Naive thymus-derived CD4-positive, alpha-beta T cell (primary cell): ENCODE results near the gene PEMT. TPM values are rescaled to one million over a fixed set of nuclear protein-coding genes. Genes with fewer than 3 reads are reported as not detected.
A peak's percentile ranks its signal among the peaks of the same experiment; 100 is the strongest.
"Not testable (repeated sequence)": the region's sequence is repeated elsewhere in the genome, so short reads cannot be mapped to it uniquely, and the experiment has no call there.

ENCODE experiments used
- ATAC-seq: fragments of 150-1000 bp; cut with Tn5 transposase; 2 replicates; pipeline ENCODE4 v1.10.0; 2021; ENCODE audit warnings: mild to moderate bottlenecking, moderate library complexity
- CTCF ChIA-PET: fragments of 350-600 bp; sonication (Branson Sonifier 250); formaldehyde crosslinking; loops from one replicate; lab custom pipeline; 2021; ENCODE audit warnings: antibody characterized with exemption; lab: Charles Lee
- POLR2A ChIA-PET: fragments of 350-600 bp; sonication (Branson Sonifier 250); formaldehyde crosslinking; loops from one replicate; lab custom pipeline; 2021; ENCODE audit warnings: antibody characterized with exemption, inconsistent platforms; lab: Charles Lee
- DNase-seq, 9 donors: peaks; one replicate each; pipeline versions ENCODE4 v3.0.0 to v3.0.0-alpha.2; 2020 to 2022; ENCODE audit warnings: mixed read lengths in 1 of 9
- H3K27ac ChIP-seq: one replicate; pipeline ENCODE4 v1.7.0; 2013; ENCODE audit warnings: mild to moderate bottlenecking, low read depth, low read length, moderate library complexity
- H3K27me3 ChIP-seq, 2 donors: one replicate each; pipeline ENCODE4 v1.7.0; 2013; ENCODE audit warnings: low read length in 2 of 2, mild to moderate bottlenecking in 2 of 2, moderate library complexity in 2 of 2; ENCODE audit not compliant: control insufficient read depth in 2 of 2, insufficient read depth in 2 of 2
- H3K36me3 ChIP-seq, 3 experiments: 1 replicate in 2 of 3; 2 replicates in 1 of 3; pipeline ENCODE4 v1.7.0; 2013; ENCODE audit warnings: low read length in 3 of 3, mild to moderate bottlenecking in 3 of 3, moderate library complexity in 1 of 3; ENCODE audit not compliant: insufficient read depth in 3 of 3, control insufficient read depth in 2 of 3
- H3K4me1 ChIP-seq, 2 donors: one replicate each; pipeline ENCODE4 v1.7.0; 2013; ENCODE audit warnings: low read length in 2 of 2, mild to moderate bottlenecking in 2 of 2, moderate library complexity in 1 of 2; ENCODE audit not compliant: control insufficient read depth in 2 of 2, insufficient read depth in 2 of 2
- H3K4me3 ChIP-seq: 2 replicates; pipeline ENCODE4 v1.7.0; 2013; ENCODE audit warnings: mild to moderate bottlenecking, low read length
- H3K9me3 ChIP-seq, 3 experiments: 1 replicate in 2 of 3; 2 replicates in 1 of 3; pipeline ENCODE4 v1.7.0; 2013; ENCODE audit warnings: low read length in 3 of 3; ENCODE audit not compliant: control insufficient read depth in 2 of 3
- H3K27ac Mint-ChIP-seq, 9 donors: one replicate each; pipeline ENCODE4 v1.8.0; 2020 to 2022; ENCODE audit warnings: mixed read lengths in 9 of 9, mild to moderate bottlenecking in 8 of 9, moderate library complexity in 5 of 9, inconsistent platforms in 2 of 9
- H3K27me3 Mint-ChIP-seq, 5 donors: one replicate each; pipeline ENCODE4 v1.8.0; 2021 to 2022; ENCODE audit warnings: mixed read lengths in 5 of 5, mild to moderate bottlenecking in 1 of 5
- H3K36me3 Mint-ChIP-seq, 5 donors: one replicate each; pipeline ENCODE4 v1.8.0; 2020 to 2022; ENCODE audit warnings: mixed read lengths in 5 of 5, mild to moderate bottlenecking in 3 of 5, inconsistent platforms in 1 of 5
- H3K4me1 Mint-ChIP-seq, 7 donors: one replicate each; pipeline ENCODE4 v1.8.0; 2020 to 2022; ENCODE audit warnings: mixed read lengths in 7 of 7, mild to moderate bottlenecking in 3 of 7, inconsistent platforms in 1 of 7
- H3K4me3 Mint-ChIP-seq, 10 donors: one replicate each; pipeline ENCODE4 v1.8.0; 2020 to 2022; ENCODE audit warnings: mild to moderate bottlenecking in 10 of 10, mixed read lengths in 10 of 10, moderate library complexity in 6 of 10, inconsistent platforms in 2 of 10
- H3K9me3 Mint-ChIP-seq, 11 donors: one replicate each; pipeline ENCODE4 v1.8.0; 2020 to 2022; ENCODE audit warnings: mixed read lengths in 11 of 11, mild to moderate bottlenecking in 4 of 11, inconsistent platforms in 1 of 11, moderate library complexity in 1 of 11
- intact Hi-C, 2 donors: fragments of 100-400 bp; cut with micrococcal nuclease; formaldehyde crosslinking; loops; one replicate each; pipeline ENCODE4 v1.15.1; 2023
- polyA plus RNA-seq, 2 donors: library from polyadenylated mRNA; unstranded; fragments of 300-500 nt; fragmentation: Illumina TruSeq; gene quantifications; one replicate each; pipeline ENCODE4 v1.2.3, GENCODE V29; 2021
- total RNA-seq, 6 experiments: library from RNA in 5 of 6; stranded (reverse) in 5 of 6; gene quantifications; 1 replicate in 5 of 6; 2 replicates in 1 of 6; pipeline ENCODE4 v1.2.3 and lab custom pipeline; 2021 to 2026

PEMT gene, protein sequence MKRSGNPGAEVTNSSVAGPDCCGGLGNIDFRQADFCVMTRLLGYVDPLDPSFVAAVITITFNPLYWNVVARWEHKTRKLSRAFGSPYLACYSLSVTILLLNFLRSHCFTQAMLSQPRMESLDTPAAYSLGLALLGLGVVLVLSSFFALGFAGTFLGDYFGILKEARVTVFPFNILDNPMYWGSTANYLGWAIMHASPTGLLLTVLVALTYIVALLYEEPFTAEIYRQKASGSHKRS
- total RNA-seq (10 to 100 TPM in 4 of 5 experiments, 1 to 10 TPM in 1; 9.5 to 15.0 (median 12.1) TPM), polyA plus RNA-seq (10 to 100 TPM; 22.7 to 34.1 TPM), total RNA-seq (lab: John Stamatoyannopoulos, UW) (5.0 reads per million, percentile 24 among the genes with 10 or more reads in this experiment)

DNA sequence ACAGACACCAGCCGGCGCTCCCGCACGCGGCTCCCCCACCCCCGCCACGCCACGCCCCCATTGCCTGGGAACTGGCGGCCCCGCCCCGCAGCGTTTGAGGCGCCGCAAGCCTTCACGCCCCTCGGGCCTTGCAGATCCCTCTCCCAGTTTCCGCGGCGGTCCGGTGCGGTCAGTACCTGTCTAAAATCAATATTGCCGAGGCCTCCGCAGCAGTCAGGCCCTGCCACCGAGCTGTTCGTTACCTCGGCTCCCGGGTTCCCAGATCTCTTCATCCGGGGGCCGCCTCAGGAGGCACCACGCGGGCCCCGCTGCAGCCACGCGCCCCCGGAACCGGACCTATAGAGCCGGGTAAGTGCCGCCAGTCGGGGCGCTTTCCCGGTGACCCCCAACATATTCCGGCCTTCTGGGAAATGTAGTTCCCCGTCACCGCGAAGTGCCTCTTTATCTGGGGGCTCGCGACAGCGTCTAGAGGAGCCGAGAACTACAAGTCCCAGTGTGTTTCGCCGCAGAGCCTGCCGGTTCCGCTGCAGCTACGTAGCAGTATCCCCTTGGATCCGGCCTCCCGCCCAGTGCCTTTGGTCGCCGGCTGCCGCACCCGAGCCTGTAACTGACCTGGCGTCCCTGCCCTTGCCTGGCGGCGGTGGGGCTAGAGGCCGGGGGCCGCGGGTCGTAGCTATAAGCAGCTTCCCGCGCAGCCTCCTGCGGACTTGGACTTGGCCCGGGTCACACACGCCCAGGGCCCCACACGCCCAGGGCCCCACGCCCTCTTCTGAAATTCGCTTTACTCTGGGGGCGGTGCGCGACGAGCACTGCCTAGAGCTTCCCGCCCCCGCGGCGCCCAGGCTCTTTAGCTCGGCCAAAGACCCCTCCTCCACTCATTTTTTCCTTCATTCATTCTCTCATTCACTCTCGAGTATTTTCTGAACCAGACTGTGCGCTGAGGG lies at the start of gene PEMT:
PEMT (minus strand) TSS at position 354 of the 944 bp plus-strand sequence; CDS start at position 272, 82 bp downstream.
- intact Hi-C loops: loop anchor here (1.0 to 10.0 kb wide), 16 partner anchors 21 to 1263 kb away; partner anchors contain the start of genes ATPAF2 (in 2 of the 2), DRC3 (in 2 of the 2), DRG2 (in 2 of the 2) and GID4 (in 2 of the 2)
- ChIA-PET POLR2A (interaction anchor here (0.6 to 2.1 kb wide), 4 partner anchors 95 to 1153 kb away, joined by 3 to 9 read pairs (median 4); partner anchors contain the start of gene RASD1), CTCF (interaction anchor here (0.6 to 0.7 kb wide), 4 partner anchors 125 to 413 kb away, joined by 3 to 4 read pairs (median 3); no protein-coding TSS in a partner anchor)
- Histone ChIP-seq H3K27me3 (no peaks in the 10 kb centered on the region), H3K4me1 (peaks cover 16 to 18% of the 10 kb centered on the region in 2 donors), H3K36me3 (no peaks in the 10 kb centered on the region), H3K27ac (peak within 1 kb of the TSS; percentile 79), H3K9me3 (no peaks in the 10 kb centered on the region), H3K4me3 (peak within 1 kb of the TSS; percentile 93)
- Mint-ChIP-seq H3K27me3 (no peaks in the 10 kb centered on the region), H3K4me1 (peaks cover 14 to 32% (median 19%) of the 10 kb centered on the region in 7 donors), H3K27ac (peak within 1 kb of the TSS; percentile 86 to 100 (median 93)), H3K9me3 (no peaks in the 10 kb centered on the region), H3K4me3 (peak within 1 kb of the TSS; percentile 87 to 99 (median 93)), H3K36me3 (peaks cover 0 to 2% (median 0%) of the 10 kb centered on the region in 5 donors)
- DNase-seq: peak; percentile 78 to 96 (median 93)
- ATAC-seq: peak; percentile 95

DNA sequence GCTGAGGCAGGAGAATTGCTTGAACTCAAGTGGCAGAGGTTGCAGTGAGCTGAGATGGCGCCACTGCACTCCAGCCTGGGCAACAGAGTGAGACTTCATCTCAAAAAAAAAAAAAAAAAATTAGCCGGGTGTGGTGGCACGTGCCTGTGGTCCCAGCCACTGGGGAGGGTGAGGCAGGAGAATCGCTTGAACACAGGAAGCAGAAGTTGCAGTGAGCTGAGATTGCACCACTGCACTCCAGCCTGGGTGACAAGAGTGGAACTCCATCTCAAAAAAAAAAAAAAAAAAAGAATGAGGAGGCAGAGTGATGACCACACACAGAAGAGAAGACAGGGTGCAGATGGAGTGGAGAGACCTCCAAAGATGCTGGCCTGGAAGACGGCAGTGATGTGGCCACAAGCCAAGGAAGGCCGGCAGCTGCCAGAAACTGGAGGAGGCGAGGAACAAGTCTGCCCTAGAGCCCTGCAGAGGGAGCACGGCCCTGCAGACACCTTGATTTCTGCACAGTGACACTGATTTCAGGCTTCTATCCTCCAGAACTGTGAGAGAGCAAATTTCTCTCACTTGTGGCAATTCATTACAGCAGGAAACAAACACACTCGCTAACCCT lies 48.3 kb upstream of the PEMT start:
- CTCF ChIA-PET: interaction anchor here (0.7 to 5.8 kb wide), 5 partner anchors 46 to 286 kb away, joined by 3 to 59 read pairs (median 4); partner anchors contain the start of gene RASD1
- not testable (repeated sequence) for H3K9me3 ChIP-seq, H3K36me3 ChIP-seq, H3K4me1 ChIP-seq, H3K4me3 Mint-ChIP-seq, H3K27ac Mint-ChIP-seq, DNase-seq, H3K9me3 Mint-ChIP-seq, H3K4me1 Mint-ChIP-seq, H3K36me3 Mint-ChIP-seq, H3K27me3 Mint-ChIP-seq, H3K27me3 ChIP-seq, H3K27ac ChIP-seq, H3K4me3 ChIP-seq
- intact Hi-C loops: loop anchor here in 1 of 2 donors (10.0 kb wide), 1 partner anchor 635 kb away; no protein-coding TSS in a partner anchor
- POLR2A ChIA-PET: interaction anchor here (0.7 kb wide), 1 partner anchor 39 kb away, joined by 3 read pairs; no protein-coding TSS in a partner anchor
- peak; percentile 22 for ATAC-seq

DNA sequence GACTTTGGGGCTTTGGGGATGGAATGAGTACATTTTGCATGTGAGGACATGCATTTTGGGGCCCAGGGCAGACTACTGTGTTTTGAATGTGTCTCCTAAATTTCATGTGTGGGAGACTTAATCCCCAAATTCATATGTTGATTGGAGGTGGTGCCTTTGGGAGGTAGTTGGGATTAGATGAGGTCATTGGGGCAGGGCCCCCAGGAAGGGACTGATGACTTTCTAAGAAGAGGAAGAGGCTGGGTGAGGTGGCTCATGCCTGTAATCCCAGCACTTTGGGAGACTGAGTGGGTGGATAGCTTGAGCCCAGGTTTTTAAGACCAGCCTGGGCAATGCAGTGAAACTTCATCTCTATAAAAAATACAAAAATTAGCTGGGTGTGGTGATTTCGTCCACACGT lies 47.0 kb upstream of the PEMT start:
- H3K27ac Mint-ChIP-seq: peak overlapping the region in 1 of 9 donors; percentile 34
- peaks cover 0 to 3% (median 0%) of the 10 kb centered on the region in 5 donors for H3K27me3 Mint-ChIP-seq
- CTCF ChIA-PET: interaction anchor here (0.7 to 5.8 kb wide), 4 partner anchors 75 to 285 kb away, joined by 3 to 59 read pairs (median 21); partner anchors contain the start of gene RASD1

DNA sequence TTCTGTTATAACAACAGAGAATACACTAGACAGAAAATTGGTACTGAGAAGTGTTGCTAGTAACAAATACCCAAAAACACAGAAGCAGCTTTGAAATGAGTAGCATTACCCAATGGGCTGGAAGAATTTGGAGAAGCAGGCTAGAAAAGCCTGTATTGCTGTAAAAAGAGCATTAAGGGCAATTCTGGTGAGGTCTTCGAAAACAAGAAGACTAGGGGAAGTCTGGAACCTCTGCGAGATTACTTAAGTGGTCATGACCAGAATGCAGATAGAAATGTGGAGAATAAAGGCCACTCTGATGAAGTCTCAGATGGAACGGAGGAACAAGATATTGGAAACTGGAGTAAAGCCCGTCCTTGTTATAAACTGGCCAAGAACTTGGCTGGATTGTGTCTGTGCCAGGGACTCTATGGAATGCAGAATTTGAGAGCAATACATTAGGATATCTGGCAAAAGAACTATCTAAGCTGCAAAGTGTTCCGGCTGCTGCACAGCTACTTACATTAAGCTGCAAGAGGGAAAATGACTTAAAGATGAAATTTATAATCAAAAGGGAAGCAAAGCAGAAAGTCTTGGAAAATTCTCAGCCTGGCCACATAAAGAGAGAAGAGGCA lies 44.9 kb upstream of the PEMT start:
- Histone ChIP-seq H3K36me3 (no peaks in the 10 kb centered on the region), H3K4me1 (no peaks in the 10 kb centered on the region), H3K27ac (no peak overlapping the region), H3K27me3 (no peaks in the 10 kb centered on the region), H3K4me3 (no peak overlapping the region), H3K9me3 (no peaks in the 10 kb centered on the region)
- DNase-seq: no peak
- peaks cover 0 to 2% (median 0%) of the 10 kb centered on the region in 11 donors for H3K9me3 Mint-ChIP-seq
- CTCF ChIA-PET: interaction anchor here (0.6 kb wide), 1 partner anchor 318 kb away, joined by 3 read pairs; no protein-coding TSS in a partner anchor
- no peak overlapping the region for H3K27ac Mint-ChIP-seq
- no peak overlapping the region for H3K4me3 Mint-ChIP-seq
- H3K4me1 Mint-ChIP-seq: peaks cover 0 to 2% (median 0%) of the 10 kb centered on the region in 7 donors
- no peak for ATAC-seq
- intact Hi-C loops: no loop called here
- H3K27me3 Mint-ChIP-seq: peaks cover 0 to 3% (median 0%) of the 10 kb centered on the region in 5 donors
- POLR2A ChIA-PET: no interaction called here
- no peaks in the 10 kb centered on the region for H3K36me3 Mint-ChIP-seq

More for the DNA sequence above, 47.0 kb upstream of the PEMT start:
- ATAC-seq (no peak), DNase-seq (no peak)
- no peaks in the 10 kb centered on the region for H3K9me3 Mint-ChIP-seq
- no peaks in the 10 kb centered on the region for H3K36me3 ChIP-seq
- no peaks in the 10 kb centered on the region for H3K36me3 Mint-ChIP-seq
- H3K4me1 Mint-ChIP-seq: peaks cover 0 to 5% (median 0%) of the 10 kb centered on the region in 7 donors
- intact Hi-C loops: no loop called here
- H3K27ac ChIP-seq: no peak overlapping the region
- POLR2A ChIA-PET: no interaction called here
- no peaks in the 10 kb centered on the region for H3K9me3 ChIP-seq
- H3K4me1 ChIP-seq: no peaks in the 10 kb centered on the region
- H3K4me3 ChIP-seq: no peak overlapping the region
- no peak overlapping the region for H3K4me3 Mint-ChIP-seq
- no peaks in the 10 kb centered on the region for H3K27me3 ChIP-seq

DNA sequence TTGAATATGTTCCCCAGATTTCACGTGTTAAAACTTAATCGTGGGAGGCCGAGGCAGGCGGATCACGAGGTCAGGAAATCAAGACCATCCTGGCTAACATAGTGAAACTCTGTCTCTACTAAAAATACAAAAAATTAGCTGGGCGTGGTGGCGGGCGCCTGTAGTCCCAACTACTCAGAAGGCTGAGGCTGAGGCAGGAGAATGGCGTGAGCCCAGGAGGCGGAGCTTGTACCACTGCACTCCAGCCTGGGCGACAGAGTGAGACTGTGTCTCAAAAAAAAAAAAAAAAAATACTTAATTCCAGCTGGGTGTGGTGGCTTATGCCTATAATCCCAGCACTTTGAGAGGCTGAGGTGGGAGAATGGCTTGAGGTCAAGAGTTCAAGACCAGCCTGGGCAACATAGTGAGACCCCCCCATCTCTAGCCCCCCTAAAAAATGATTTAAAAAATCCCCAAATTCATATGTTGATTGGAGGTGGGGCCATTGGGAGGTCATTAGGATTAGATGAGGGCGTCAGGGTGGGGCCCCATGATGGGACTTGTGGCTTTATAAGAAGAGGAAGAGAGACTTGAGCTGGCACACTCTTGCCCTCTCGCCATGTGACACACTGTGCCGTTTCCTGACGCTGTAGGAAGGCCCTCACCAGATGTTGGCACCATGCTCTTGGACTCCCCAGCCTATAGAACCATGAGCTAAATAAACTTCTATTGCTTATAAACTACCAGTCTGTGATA lies 44.2 kb upstream of the PEMT start:
- H3K4me1 Mint-ChIP-seq, H3K27me3 ChIP-seq, intact Hi-C loops, H3K27ac ChIP-seq, H3K4me3 Mint-ChIP-seq, POLR2A ChIA-PET, H3K36me3 ChIP-seq, H3K27me3 Mint-ChIP-seq, H3K27ac Mint-ChIP-seq, H3K4me1 ChIP-seq, H3K9me3 Mint-ChIP-seq, H3K9me3 ChIP-seq, DNase-seq, H3K36me3 Mint-ChIP-seq, H3K4me3 ChIP-seq: not testable (repeated sequence)
- CTCF ChIA-PET: interaction anchor here (0.6 kb wide), 2 partner anchors 317 to 380 kb away, joined by 3 to 5 read pairs; no protein-coding TSS in a partner anchor
- peak; percentile 54 for ATAC-seq
